HG03378 (cell line): ENCODE data around the gene MMS22L.
"Not testable (repeated sequence)": the region's sequence is repeated elsewhere in the genome, so short reads cannot be mapped to it uniquely, and the experiment has no call there.

Source experiments
- ATAC-seq: cut with Tn5 transposase; IDR thresholded peaks from one replicate; pipeline ENCODE4 v1.9.1; 2021; ENCODE audit warnings: mild to moderate bottlenecking, moderate library complexity; ENCODE audit not compliant: unreplicated experiment

Gene MMS22L

GRCh38 chr6:97246842-97247241 lies 36.2 kb downstream of the MMS22L start:
- no peak for ATAC-seq

- no peak for ATAC-seq
Measured at GRCh38 chr6:97240222-97240621, 42.8 kb downstream of the MMS22L start.

- ATAC-seq, result no peak
Measured at GRCh38 chr6:97231911-97232310, 51.1 kb downstream of the MMS22L start.

GRCh38 chr6:97222903-97223302 lies 60.1 kb downstream of the MMS22L start:
- ATAC-seq, result no peak

GRCh38 chr6:97218912-97219311 lies 64.1 kb downstream of the MMS22L start:
- no peak for ATAC-seq

- ATAC-seq, result no peak
Measured at GRCh38 chr6:97215157-97215769, 67.8 kb downstream of the MMS22L start.

- ATAC-seq, result no peak
Measured at GRCh38 chr6:97214671-97215070, 68.3 kb downstream of the MMS22L start.

GRCh38 chr6:97207383-97207782 lies 75.6 kb downstream of the MMS22L start:
- no peak for ATAC-seq

- ATAC-seq, result no peak
Measured at GRCh38 chr6:97205966-97206365, 77.0 kb downstream of the MMS22L start.

GRCh38 chr6:97203343-97203742 lies 79.7 kb downstream of the MMS22L start:
- no peak for ATAC-seq

- ATAC-seq, result no peak
Measured at GRCh38 chr6:97198046-97198565, 84.9 kb downstream of the MMS22L start.

GRCh38 chr6:97195117-97195516 lies 87.9 kb downstream of the MMS22L start:
- no peak for ATAC-seq

GRCh38 chr6:97189767-97190166 lies 93.2 kb downstream of the MMS22L start:
- no peak for ATAC-seq

- ATAC-seq, result no peak
Measured at GRCh38 chr6:97187951-97188350, 95.1 kb downstream of the MMS22L start.

GRCh38 chr6:97186416-97186999 lies 96.5 kb downstream of the MMS22L start:
- ATAC-seq, result peak; percentile 93

- ATAC-seq, result no peak
Measured at GRCh38 chr6:97177905-97178304, 105.1 kb downstream of the MMS22L start.

- no peak for ATAC-seq
Measured at GRCh38 chr6:97176468-97176867, 106.5 kb downstream of the MMS22L start.

GRCh38 chr6:97175806-97176205 lies 107.2 kb downstream of the MMS22L start:
- no peak for ATAC-seq

- ATAC-seq, result no peak
Measured at GRCh38 chr6:97174471-97174870, 108.5 kb downstream of the MMS22L start.

GRCh38 chr6:97160280-97160679 lies 122.7 kb downstream of the MMS22L start:
- no peak for ATAC-seq

- ATAC-seq, result not testable (repeated sequence)
Measured at GRCh38 chr6:97155447-97155846, 127.6 kb downstream of the MMS22L start.

- no peak for ATAC-seq
Measured at GRCh38 chr6:97154015-97154414, 129.0 kb downstream of the MMS22L start.

GRCh38 chr6:97151601-97152000 lies 131.4 kb downstream of the MMS22L start:
- no peak for ATAC-seq
